HG03045 (cell line): ENCODE results near the gene IL20.

Experiments
- ATAC-seq: cut with Tn5 transposase; IDR thresholded peaks from one replicate; pipeline ENCODE4 v1.9.1; 2021; ENCODE audit warnings: mild to moderate bottlenecking, moderate library complexity; ENCODE audit not compliant: unreplicated experiment

IL20 gene

DNA sequence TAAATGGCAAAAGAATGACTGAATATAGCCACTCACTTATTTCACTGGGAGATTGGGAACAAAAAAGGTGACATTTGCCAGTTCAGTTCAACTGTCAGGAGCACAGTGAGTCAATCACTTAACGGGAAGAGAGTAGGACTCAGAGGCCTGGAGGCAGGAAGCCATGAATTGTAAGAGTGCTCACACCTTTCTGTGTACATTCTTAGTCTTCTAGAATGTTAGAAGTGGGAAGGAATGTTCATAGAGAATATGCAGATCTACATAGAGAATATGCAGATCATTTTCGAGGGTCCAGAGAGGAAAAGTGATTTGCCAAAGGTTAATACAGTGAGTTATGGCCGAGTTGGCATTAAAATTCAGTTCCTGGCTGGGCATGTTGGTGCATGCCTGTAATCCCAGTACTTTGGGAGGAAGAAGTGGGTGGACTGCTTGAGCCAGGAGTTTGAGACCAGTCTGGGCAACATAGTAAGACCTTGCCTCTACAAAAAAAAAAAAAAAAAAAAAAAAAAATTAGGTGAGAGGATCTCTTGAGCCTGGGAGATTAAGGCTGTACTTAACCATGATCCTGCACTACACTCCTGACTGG lies 8.3 kb downstream of the IL20 start:
- ATAC-seq, result no peak

DNA sequence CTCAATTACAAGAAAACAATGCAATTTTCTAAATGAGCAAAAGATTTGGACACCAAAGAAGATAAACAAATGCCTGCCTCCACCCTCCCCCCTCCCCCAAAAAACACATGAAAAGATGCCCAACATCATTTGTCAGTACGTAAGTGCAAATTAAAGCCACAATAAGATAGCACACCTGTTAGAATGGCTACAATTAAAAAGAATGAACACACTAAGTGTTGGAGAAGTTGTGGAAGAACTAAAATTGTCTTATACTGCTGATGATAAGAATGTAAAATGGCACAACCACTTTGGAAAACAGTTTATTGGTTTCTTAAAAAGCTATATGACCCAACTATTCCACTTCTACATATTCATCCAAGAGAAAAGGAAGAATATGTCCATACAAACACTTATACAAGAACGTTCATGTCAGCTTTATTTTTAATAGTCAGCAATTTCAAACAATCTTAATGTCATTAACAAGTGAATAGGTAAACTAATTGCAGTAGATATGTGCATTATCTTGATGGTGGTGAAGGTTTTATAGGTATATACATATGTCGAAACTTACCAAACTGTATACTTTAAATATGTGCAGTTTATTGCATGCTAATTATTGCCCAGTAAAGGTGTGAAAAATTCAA lies 10.4 kb downstream of the IL20 start:
- ATAC-seq, result no peak

DNA sequence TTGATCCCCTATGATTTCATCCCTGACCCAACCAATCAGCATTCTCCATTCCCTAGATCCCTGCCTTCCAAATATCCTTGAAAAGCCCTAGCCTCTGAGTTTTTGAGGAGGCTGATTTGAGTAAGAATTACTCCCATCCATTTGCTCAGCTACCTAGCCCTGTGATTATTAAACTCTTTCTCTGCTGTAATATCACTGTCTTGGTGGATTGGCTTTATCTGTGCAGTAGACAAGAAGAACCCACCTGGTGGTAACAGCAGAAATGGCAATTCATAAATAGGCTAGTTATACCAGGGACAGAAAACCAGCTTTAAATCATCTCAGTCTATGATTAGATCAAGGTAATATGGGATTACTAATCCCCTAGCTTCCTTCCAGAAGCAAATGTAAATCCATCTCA lies 13.0 kb downstream of the IL20 start:
- no peak for ATAC-seq

DNA sequence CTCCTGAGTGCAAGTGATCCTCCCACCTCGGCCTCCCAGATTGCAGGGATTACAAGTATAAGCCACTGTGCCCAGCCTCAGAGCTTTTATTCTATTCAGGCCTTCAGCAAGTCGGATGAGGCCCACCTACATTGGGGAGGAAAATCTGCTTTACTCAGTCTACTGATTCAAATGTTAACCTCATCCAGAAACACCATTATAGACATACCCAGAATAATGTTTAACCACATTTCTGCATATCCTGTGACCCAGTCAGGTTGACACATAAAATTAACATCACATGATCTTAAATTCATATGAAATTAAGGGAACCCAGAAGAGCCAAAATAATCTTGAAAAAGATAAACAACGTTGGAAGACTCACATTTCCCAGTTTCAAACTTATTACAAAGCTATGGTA lies 14.9 kb downstream of the IL20 start:
- ATAC-seq, result no peak

DNA sequence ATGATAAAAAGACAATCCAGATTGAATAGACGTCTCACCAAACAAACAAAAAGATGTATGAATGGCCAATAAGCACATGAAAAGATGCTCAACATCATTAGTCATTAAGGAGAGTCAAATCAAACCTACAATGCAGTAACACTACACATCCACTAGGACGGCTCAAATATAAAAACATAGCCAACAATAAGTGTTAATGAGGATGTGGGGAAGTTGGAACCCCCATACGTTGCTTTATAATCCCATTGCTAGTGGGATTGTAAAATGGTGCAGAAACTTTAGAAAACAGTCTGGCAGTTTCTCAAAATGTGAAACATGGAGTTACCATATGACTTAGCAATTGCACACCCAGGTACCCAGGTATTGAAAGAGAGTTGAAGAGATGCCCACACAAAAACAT lies 17.1 kb downstream of the IL20 start:
- ATAC-seq, result no peak

DNA sequence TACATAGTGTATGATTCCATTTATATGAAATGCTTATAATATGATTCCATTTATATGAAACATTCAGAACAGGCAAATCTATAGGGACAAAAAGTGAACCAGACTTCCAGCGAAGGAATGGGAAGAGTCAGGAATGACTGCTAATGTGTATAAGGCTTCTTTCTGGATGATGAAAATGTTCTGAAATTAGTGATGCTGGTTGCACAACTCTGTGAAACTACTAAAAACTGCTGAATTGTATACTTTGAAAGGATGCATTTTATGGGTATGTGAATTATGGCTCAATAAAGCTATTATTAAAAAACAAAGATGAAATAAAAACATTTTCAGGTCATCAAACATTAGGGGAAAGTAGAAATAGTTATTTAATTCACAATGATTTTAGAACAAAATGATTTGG lies 17.7 kb downstream of the IL20 start:
- ATAC-seq, result no peak

DNA sequence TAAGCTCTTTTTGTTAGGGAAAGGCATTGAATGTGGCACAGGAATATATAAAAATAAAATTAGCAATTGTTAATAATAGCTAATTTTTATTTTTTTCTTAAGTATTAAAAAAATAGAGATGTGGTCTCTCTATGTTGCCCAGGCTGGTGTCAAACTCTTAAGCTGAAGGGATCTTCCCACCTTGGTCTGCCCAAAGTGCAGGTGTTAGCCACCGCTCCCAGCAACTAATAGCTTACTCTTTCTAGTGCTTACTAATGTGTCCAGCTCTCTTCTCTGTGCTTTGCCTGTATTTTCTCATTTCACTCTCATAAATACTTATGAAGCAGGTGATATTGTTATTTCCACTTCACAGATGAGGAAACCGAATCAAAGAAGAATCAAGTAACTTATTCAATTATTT lies 18.5 kb downstream of the IL20 start:
- no peak for ATAC-seq

DNA sequence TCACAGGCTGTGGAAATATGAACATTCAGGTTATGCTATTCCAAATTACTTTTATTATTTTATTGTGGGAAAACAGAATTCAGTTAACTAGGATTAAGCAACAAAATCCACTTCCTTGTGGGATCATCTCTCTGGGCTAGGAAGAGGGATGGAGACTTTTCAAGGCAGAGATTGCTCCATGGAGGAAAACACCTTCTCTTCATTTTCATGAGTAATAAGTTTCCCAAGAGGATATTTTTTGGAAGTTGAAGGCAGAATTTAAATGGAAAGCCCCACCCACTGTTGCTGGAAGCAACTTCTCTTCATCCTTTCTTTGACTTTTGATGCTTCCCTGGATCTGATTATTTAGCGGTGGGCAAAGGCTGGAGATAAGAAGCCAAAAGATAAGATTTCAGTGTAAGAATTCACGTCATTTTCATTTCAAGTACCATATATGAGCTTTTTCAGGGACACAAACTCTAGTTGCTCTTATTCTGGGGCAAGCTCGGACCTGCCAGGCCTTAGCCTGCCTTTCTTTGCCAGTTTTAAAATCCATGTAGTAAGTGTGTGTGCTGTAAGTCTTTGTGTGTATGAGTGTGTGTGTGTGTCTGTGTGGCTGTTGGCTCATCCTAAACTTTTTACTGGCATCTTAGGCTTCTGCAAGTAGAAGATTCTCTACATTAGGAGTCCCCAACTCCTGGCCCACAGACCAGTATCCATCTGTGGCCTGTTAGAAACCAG lies 20.1 kb downstream of the IL20 start:
- ATAC-seq, result no peak

DNA sequence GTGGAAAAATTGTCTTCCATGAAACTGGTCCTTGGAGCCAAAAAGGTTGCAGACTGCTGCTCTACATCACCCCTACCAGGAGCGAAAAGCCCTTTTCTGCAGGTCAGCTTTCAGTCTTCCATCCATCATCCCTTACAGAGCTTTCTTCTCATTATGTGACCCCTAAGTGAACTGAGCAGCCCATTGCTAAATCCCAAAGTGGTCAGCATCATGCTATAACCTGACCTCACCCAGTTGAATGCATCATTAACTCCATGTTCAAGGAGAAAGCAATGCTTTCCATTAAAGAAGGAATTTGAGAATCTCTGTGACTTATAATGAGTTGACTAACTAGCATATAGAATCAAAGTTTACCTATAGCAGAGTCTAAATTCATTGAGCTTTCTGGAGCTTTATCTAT lies 21.4 kb downstream of the IL20 start:
- no peak for ATAC-seq

DNA sequence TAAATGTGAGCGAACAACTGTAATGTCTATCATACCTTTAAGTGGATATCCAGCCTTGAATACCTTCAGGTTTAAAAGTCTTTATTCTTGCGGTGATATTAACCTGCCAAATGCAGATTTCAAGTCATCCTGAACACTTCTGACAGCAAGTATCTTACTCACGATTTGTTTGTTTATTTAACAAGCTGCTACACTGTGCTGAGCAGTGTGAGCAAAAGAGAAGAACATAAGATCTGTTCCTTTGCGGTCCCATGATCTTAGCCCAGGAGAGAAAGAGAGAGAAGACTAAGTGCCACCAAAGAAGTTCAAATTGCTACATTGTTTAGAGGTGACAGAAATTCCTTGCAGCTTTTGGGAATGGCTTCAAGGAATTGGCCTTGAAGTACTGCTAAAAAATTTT lies 22.3 kb downstream of the IL20 start:
- ATAC-seq, result no peak

DNA sequence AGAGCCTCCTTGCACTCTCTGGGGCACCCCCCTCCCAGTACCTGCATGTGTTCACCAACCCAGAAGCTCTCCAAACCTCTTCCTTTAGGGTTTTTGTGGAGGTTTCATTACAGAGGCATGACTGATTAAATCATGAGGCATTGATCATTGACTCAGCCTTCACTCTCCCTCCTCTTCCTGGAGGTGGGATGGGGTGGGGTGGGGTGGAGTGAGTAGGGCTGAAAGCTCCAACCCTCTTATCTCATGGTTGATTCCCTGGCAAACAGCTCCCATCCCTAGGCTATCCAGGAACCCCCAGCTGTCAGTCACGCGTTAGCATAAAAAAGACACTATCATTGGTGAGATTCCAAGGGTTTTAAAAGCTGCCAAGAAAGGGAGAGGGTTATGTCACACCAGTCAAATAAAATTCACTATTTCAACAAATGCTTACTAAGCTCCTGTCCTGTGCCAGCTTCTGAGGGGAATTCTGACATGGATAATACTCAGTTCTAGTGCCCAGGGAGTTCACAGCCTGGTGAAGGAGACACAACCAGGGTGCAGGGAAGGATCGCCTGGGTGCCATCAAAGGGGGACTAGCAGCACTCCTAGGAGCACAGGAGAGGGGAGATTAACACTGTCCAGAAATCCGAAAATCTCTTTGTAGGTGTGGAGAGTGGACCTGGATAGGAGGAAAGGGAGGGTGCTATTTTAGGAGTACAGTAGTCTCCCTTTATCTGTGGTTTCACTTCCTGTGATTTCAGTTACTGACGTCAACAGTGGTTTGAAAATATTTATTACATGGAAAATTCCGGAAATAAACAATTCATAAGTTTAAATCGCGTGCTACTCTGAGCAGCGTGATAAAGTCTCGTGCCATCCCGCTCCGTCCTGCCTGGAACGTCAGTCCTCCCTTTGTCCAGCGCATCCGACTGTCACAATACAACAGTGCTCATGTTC lies 25.0 kb downstream of the IL20 start:
- no peak for ATAC-seq

DNA sequence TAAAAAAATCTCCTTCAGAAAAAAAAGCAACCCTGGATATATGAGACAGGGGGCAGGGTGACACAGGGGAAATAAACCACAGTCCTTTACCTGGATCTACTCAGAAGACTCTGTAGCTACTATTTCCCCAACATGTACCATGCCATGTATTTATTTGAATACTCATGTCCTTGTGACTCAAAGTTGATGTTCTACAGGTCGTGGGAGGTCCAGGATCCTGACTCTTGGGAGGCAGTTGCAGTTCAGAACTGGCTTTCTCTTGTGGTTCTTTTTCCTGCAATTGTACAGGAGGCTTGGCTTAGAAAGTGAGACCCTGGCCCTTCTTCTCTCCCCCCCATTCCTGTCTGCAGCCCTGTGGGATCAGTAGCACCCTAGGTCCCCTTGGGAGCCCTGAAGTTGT lies 26.0 kb downstream of the IL20 start:
- ATAC-seq, result no peak

DNA sequence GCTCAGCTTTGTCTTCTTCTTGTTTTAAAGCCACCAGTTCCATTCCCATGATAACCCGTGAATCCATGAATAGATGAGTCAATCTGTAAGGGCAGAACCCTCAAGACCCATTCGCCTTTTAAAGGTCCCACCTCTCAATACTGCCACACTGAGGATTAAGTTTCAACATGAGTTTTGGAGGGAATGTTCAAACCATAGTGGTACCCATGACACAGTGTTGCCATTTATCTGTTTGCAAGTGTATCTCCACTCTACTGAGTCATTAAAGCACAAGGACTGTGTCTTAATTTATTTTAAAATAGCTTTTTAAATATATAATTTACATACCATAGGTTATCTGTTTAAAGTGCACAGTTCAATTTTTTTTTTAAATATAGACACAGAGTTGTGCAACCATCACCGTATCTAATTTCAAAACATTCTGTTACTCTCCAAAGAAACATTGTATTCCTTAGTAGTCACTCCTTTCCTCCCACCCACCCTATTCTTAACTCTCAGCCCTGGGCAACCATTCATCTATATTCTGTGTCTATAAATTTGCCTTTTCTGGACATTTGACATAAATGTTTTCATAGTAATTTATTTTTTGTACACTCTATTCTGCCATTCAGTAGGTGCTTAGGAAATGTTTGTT lies 27.0 kb downstream of the IL20 start:
- no peak for ATAC-seq

DNA sequence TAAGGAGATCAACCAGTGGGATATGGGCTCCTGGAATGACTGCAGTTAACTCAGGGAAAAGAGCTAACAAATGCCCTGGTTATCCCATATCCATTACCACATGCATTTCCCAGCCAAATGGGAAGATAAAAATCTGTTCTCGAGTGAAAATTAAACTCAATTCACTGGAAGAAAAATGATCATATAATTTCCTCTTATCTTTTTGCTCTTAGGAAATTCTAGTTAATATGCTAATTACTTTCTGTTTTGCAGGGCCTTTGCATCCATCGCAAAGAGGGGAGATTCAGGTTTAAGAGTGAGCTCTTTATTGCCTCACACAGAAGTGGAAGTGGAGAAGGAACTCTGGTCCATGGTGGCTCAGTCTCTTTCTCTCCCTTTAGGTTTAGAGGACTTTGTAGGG lies 28.0 kb downstream of the IL20 start:
- ATAC-seq, result no peak

DNA sequence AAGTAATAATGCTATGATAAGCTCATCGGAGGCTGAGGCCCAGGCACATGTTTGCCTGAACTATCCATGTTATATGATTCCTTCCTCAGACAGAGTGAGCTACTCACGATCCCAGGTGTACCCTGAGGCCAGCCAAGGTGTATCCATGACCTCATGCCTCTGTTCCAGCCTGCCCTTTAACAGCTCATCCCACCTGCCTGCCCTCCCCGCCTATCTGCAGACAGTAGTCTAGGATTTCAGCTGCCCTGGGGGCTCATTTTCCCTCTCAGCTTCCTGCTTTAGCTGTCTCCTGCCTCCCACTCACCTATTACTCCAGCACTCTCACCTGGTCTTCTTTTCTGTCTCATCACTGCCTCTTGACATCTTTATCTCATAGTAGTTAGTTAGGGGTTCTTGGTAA lies 29.9 kb downstream of the IL20 start:
- ATAC-seq, result no peak

DNA sequence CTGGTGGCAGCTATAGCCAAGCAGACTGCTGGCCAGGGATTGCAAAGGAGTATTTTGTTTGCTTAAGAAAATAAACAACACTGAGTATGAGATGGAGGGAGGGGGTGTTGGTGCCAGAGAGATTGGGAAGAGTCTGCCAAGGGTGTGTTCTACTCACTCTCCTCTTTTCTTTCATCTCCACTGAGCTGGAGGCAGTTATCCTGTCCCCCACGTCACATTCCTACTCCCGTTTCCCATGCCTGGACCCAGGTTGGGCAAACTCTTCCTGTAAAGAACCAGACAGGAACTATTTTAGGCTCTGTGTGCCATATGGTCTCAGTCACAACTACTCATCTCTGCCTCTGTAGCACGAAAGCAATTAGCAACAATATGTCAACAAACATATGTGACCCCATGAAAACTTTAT lies 30.4 kb downstream of the IL20 start:
- ATAC-seq, result no peak

DNA sequence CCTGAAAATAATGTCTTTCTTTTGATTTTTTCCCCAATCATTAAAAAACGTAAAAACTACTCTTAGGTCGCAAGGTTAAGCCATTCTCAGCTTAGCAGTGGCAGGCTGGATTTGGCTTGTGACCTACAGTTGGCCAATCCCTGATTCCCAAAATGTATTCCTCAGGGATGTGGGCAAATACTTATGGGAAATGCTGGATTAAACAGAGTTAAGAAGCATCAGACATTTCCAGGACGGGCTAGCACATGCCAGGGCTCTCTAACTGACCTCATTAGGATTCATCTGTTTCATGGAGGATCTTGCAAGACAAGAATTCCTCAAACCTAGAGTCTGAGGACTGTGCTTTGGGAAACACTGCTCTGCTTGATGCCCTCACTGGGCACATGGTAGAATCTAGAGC lies 30.8 kb downstream of the IL20 start:
- ATAC-seq, result no peak

DNA sequence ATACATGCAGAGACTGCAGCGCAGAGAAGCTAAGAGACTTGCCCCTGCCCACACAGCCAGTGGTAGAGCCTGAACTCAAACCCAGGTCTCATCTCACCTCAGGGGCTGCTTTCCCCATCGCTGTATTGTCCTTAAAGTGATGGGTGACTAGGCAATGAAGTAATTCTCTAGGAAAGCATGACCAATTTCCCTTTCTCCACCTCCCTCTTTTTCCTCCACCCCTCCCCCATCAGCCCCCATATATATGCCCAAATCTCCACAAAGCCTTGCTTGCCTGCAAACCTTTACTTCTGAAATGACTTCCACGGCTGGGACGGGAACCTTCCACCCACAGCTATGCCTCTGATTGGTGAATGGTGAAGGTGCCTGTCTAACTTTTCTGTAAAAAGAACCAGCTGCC lies 31.8 kb downstream of the IL20 start, which contains the start of gene IL24:
TSS of gene IL24 (plus strand) at position 269 of the 400 bp plus-strand sequence. CDS start 390 bp downstream, outside the sequence.
- ATAC-seq, result no peak

DNA sequence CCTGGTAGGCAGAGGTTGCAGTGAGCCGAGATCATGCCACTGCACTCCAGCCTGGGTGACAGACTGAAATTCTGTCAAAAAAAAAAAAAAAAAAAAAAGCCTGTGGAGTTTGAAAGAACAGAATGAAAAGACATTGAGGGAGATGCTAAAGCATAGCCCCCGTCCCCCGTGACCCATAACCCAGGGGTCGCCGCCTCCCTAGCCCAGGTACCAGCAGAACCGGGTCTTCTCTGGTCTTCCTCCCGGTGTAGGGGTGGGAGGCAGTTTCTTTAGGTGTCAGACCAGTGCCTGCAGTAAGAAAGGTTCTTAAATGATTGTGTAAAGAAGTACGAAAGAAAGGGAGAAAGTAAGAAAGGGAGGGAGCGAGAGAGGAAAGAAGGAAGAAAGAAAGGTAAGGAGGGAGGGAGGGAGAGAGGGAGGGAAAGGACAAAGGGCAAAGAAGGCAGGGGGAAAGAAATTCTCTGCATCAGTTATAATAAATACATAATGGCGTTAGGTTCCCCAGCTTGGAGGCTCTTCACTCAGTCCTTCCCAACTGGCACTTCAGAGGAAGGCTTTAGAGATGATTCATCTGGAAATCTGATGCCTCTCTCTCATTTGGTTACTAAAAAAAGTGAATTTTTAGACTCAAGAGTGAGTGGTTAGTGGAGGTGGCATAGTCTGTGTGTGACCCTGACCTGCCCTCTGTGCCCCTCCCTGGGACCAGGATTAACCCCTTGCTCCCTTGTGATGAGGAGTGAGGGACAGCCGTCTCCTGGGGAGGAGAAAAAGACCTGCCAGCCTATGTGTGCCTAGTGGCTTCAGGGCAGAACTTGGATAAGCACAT lies 32.9 kb downstream of the IL20 start:
- ATAC-seq, result no peak

DNA sequence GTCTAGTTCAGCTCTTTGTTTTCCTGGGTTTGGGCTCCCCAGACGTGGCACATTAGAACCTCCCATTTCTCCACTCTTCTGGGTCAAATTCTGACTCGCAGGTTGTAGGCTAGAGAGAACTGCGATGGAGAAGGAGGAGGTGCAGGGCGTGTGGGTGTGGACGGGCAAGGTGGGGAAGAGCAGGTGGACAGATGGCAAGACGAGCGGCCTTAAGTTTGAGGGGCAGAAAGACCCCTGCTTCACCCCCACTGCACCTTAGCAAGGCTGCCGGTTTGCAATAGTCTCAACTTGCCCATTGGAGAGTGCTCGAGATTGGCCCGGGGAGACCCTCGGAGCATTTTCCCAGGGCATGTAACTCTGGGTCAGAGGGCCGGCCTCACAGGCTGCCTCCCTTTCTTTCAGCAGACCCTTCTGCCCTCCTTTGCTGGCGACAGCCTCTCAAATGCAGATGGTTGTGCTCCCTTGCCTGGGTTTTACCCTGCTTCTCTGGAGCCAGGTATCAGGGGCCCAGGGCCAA lies 33.5 kb downstream of the IL20 start:
- no peak for ATAC-seq
